HEK293 (cell line): ENCODE measurements around the gene C6orf136.

ENCODE experiments used
- BCL6B ChIP-seq: fragments of 450-650 bp; formaldehyde crosslinking; IDR thresholded peaks from 2 replicates; pipeline ENCODE4 v1.5.1; 2017; ENCODE audit warnings: missing biosample characterization, missing genetic modification characterization
- INSM2 ChIP-seq: fragments of 450-650 bp; formaldehyde crosslinking; IDR thresholded peaks from 2 replicates; pipeline ENCODE4 v1.5.1; 2016; ENCODE audit warnings: missing biosample characterization, missing genetic modification characterization
- KLF7 ChIP-seq: fragments of 450-650 bp; formaldehyde crosslinking; IDR thresholded peaks from 2 replicates; pipeline ENCODE4 v1.5.1; 2016; ENCODE audit warnings: missing biosample characterization, missing genetic modification characterization, borderline replicate concordance
- PATZ1 ChIP-seq: fragments of 450-650 bp; formaldehyde crosslinking; IDR thresholded peaks from 2 replicates; pipeline ENCODE4 v1.5.1; 2016; ENCODE audit warnings: missing biosample characterization, missing genetic modification characterization
- PRDM1 ChIP-seq: fragments of 450-650 bp; formaldehyde crosslinking; IDR thresholded peaks from 2 replicates; pipeline ENCODE4; 2016; ENCODE audit warnings: missing biosample characterization, missing genetic modification characterization
- RBAK ChIP-seq: fragments of 450-650 bp; formaldehyde crosslinking; IDR thresholded peaks from 2 replicates; pipeline ENCODE4 v1.5.1; 2016; ENCODE audit warnings: missing biosample characterization, missing genetic modification characterization
- YY2 ChIP-seq: fragments of 450-650 bp; formaldehyde crosslinking; IDR thresholded peaks from 2 replicates; pipeline ENCODE4 v1.5.1; 2016; ENCODE audit warnings: missing biosample characterization, missing genetic modification characterization
- ZBTB8A ChIP-seq: fragments of 450-650 bp; formaldehyde crosslinking; IDR thresholded peaks from 2 replicates; pipeline ENCODE4 v1.5.1; 2016; ENCODE audit warnings: missing biosample characterization, missing genetic modification characterization
- ZEB2 ChIP-seq: fragments of 450-650 bp; formaldehyde crosslinking; IDR thresholded peaks from 2 replicates; pipeline ENCODE4 v1.5.1; 2016; ENCODE audit warnings: missing biosample characterization, missing genetic modification characterization
- ZFP41 ChIP-seq: fragments of 450-650 bp; formaldehyde crosslinking; IDR thresholded peaks from 2 replicates; pipeline ENCODE4 v1.5.1; 2016; ENCODE audit warnings: missing biosample characterization, missing genetic modification characterization, borderline replicate concordance
- ZFP69B ChIP-seq: fragments of 450-650 bp; formaldehyde crosslinking; IDR thresholded peaks from 2 replicates; pipeline ENCODE4 v1.5.1; 2016; ENCODE audit warnings: missing biosample characterization, missing genetic modification characterization
- ZIC2 ChIP-seq: fragments of 450-650 bp; formaldehyde crosslinking; IDR thresholded peaks from 2 replicates; pipeline ENCODE4 v1.5.1; 2016; ENCODE audit warnings: missing biosample characterization, missing genetic modification characterization
- ZNF148 ChIP-seq: fragments of 450-650 bp; formaldehyde crosslinking; IDR thresholded peaks from 2 replicates; pipeline ENCODE4 v1.5.0; 2017; ENCODE audit warnings: missing biosample characterization, missing genetic modification characterization, borderline replicate concordance
- ZNF404 ChIP-seq: fragments of 450-650 bp; formaldehyde crosslinking; IDR thresholded peaks from 2 replicates; pipeline ENCODE4 v1.5.1; 2017; ENCODE audit warnings: missing biosample characterization, missing genetic modification characterization
- ZNF473 ChIP-seq: fragments of 450-650 bp; formaldehyde crosslinking; IDR thresholded peaks from 2 replicates; pipeline ENCODE4 v1.5.1; 2017; ENCODE audit warnings: missing biosample characterization, missing genetic modification characterization
- ZNF488 ChIP-seq: fragments of 450-650 bp; formaldehyde crosslinking; IDR thresholded peaks from 2 replicates; pipeline ENCODE4 v1.5.1; 2016; ENCODE audit warnings: missing biosample characterization, missing genetic modification characterization
- ZNF510 ChIP-seq: fragments of 450-650 bp; formaldehyde crosslinking; IDR thresholded peaks from 2 replicates; pipeline ENCODE4 v1.5.1; 2018; ENCODE audit warnings: mild to moderate bottlenecking, missing genetic modification characterization, missing biosample characterization; ENCODE audit not compliant: insufficient replicate concordance
- ZNF514 ChIP-seq: fragments of 450-650 bp; formaldehyde crosslinking; IDR thresholded peaks from 2 replicates; pipeline ENCODE4 v1.5.1; 2016; ENCODE audit warnings: missing biosample characterization, missing genetic modification characterization
- ZNF518A ChIP-seq: fragments of 450-650 bp; formaldehyde crosslinking; conservative IDR thresholded peaks from 2 replicates; pipeline ENCODE4 v1.5.1; 2016; ENCODE audit warnings: low read depth, missing biosample characterization, missing genetic modification characterization
- ZNF600 ChIP-seq: fragments of 450-650 bp; formaldehyde crosslinking; IDR thresholded peaks from 2 replicates; pipeline ENCODE4 v1.5.1; 2016; ENCODE audit warnings: missing biosample characterization, missing genetic modification characterization
- ZNF645 ChIP-seq: fragments of 450-650 bp; formaldehyde crosslinking; IDR thresholded peaks from 2 replicates; pipeline ENCODE4; 2016; ENCODE audit warnings: missing biosample characterization, missing genetic modification characterization
- ZNF701 ChIP-seq: fragments of 450-650 bp; formaldehyde crosslinking; IDR thresholded peaks from 2 replicates; pipeline ENCODE4 v1.5.1; 2016; ENCODE audit warnings: missing biosample characterization, missing genetic modification characterization
- ZNF830 ChIP-seq: fragments of 450-650 bp; IDR thresholded peaks from 2 replicates; pipeline ENCODE4 v1.5.0; 2018; ENCODE audit warnings: missing biosample characterization, missing genetic modification characterization, low read depth, mild to moderate bottlenecking, moderate library complexity

Gene C6orf136

GRCh38 chr6:30672445-30673253, 25.7 kb downstream of the C6orf136 start, which contains the start of gene DHX16 (continued):
- peak; percentile 48; the same call in 1 of the 2 replicates for TF ChIP-seq ZNF518A
- TF ChIP-seq ZIC2 (tag by site-specific recombination), result no peak
- peak; percentile 65; the same call in 1 of the 2 replicates for TF ChIP-seq ZFP69B (tag by site-specific recombination)
- no peak for TF ChIP-seq RBAK (tag by site-specific recombination)
- no peak for TF ChIP-seq BCL6B (tag by site-specific recombination)
- no peak for TF ChIP-seq ZNF830 (tag by site-specific recombination)
- no peak for TF ChIP-seq ZFP41 (tag by site-specific recombination)
- no peak for TF ChIP-seq ZNF148
- no peak for TF ChIP-seq ZNF510
- peak; percentile 99 for TF ChIP-seq ZNF600
- 0 out of 2 replicates have a peak, but pooled peaks have one; percentile 57 for TF ChIP-seq YY2 (tag by site-specific recombination)
- no peak for TF ChIP-seq ZNF701
- TF ChIP-seq ZNF645 (tag by site-specific recombination), result no peak
- TF ChIP-seq INSM2 (tag by site-specific recombination), result 0 out of 2 replicates have a peak, but pooled peaks have one; percentile 48
- TF ChIP-seq ZEB2, result peak; percentile 93
- no peak for TF ChIP-seq ZNF404
- TF ChIP-seq ZNF488 (tag by site-specific recombination), result no peak
- no peak for TF ChIP-seq PATZ1 (tag by site-specific recombination)
- no peak; the same call in 1 of the 2 replicates for TF ChIP-seq KLF7
- TF ChIP-seq ZBTB8A, result peak; percentile 67
- peak; percentile 79 for TF ChIP-seq PRDM1 (tag by site-specific recombination)
- no peak for TF ChIP-seq ZNF514
- no peak for TF ChIP-seq ZNF473 (tag by site-specific recombination)
